Chondrocyte (in vitro differentiated cells): Measurements from ENCODE around the gene ALDH9A1. TPM values are rescaled to one million over a fixed set of nuclear protein-coding genes. Genes with fewer than 3 reads are reported as not detected.
"Not testable (repeated sequence)": the region's sequence is repeated elsewhere in the genome, so short reads cannot be mapped to it uniquely, and the experiment has no call there.

Experiments
- DNase-seq: peaks from one replicate; pipeline ENCODE4 v3.0.0; 2021; ENCODE audit warnings: mixed read lengths, low spot score
- H3K27ac Mint-ChIP-seq: one replicate; pipeline ENCODE4 v1.8.0; 2021; ENCODE audit warnings: mild to moderate bottlenecking, moderate library complexity, mixed read lengths; ENCODE audit not compliant: unreplicated experiment
- H3K27me3 Mint-ChIP-seq: 2 replicates; pipeline ENCODE4 v1.8.0; 2021; ENCODE audit warnings: low read depth, mixed read lengths
- H3K36me3 Mint-ChIP-seq: 2 replicates; pipeline ENCODE4 v1.8.0; 2021; ENCODE audit warnings: low read depth, mixed read lengths
- H3K4me1 Mint-ChIP-seq: 2 replicates; pipeline ENCODE4 v1.8.0; 2021; ENCODE audit warnings: low read depth, mild to moderate bottlenecking, mixed read lengths
- H3K4me3 Mint-ChIP-seq: one replicate; pipeline ENCODE4 v1.8.0; 2021; ENCODE audit warnings: mild to moderate bottlenecking, moderate library complexity, mixed read lengths; ENCODE audit not compliant: unreplicated experiment
- H3K9me3 Mint-ChIP-seq: 2 replicates; pipeline ENCODE4 v1.8.0; 2021; ENCODE audit warnings: low read depth, mixed read lengths
- CTCF ChIP-seq: fragments of 200-600 bp; sonication (generic); IDR thresholded peaks from 2 replicates; pipeline ENCODE4 v1.5.0; 2021; ENCODE audit warnings: antibody characterized with exemption, mild to moderate bottlenecking, moderate library complexity
- total RNA-seq: library from RNA; stranded (reverse); gene quantifications from 3 replicates; pipeline ENCODE4 v1.2.1, GENCODE V29; 2021

Gene ALDH9A1
- total RNA-seq, 1 donor from 2014 or later = 34.6 TPM

- Mint-ChIP-seq H3K4me3 (no peak overlapping the region), H3K4me1 (peaks cover 32% of the 10 kb centered on the region), H3K27ac (no peak overlapping the region), H3K9me3 (no peaks in the 10 kb centered on the region), H3K36me3 (peaks cover 4% of the 10 kb centered on the region), H3K27me3 (no peaks in the 10 kb centered on the region)
- no peak for DNase-seq
- no peak for TF ChIP-seq CTCF
Measured at GRCh38 chr1:165644064-165644735, 54.2 kb downstream of the ALDH9A1 start.

- DNase-seq = no peak
- Mint-ChIP-seq H3K27ac (no peak overlapping the region), H3K9me3 (no peaks in the 10 kb centered on the region), H3K4me3 (no peak overlapping the region), H3K36me3 (peaks cover 5% of the 10 kb centered on the region), H3K4me1 (peaks cover 35% of the 10 kb centered on the region), H3K27me3 (no peaks in the 10 kb centered on the region)
- no peak for TF ChIP-seq CTCF
Measured at GRCh38 chr1:165641231-165641987, 57.0 kb downstream of the ALDH9A1 start.

GRCh38 chr1:165639821-165640623 lies 58.3 kb downstream of the ALDH9A1 start:
- no peak for DNase-seq
- no peak for TF ChIP-seq CTCF
- Mint-ChIP-seq H3K9me3 (no peaks in the 10 kb centered on the region), H3K4me1 (peaks cover 32% of the 10 kb centered on the region), H3K4me3 (no peak overlapping the region), H3K36me3 (peaks cover 5% of the 10 kb centered on the region), H3K27ac (no peak overlapping the region), H3K27me3 (no peaks in the 10 kb centered on the region)

- H3K27ac Mint-ChIP-seq, H3K27me3 Mint-ChIP-seq, H3K36me3 Mint-ChIP-seq, H3K9me3 Mint-ChIP-seq, DNase-seq, H3K4me3 Mint-ChIP-seq: not testable (repeated sequence)
- H3K4me1 Mint-ChIP-seq = peaks cover 48% of the 10 kb centered on the region
Measured at GRCh38 chr1:165638211-165638610, 60.2 kb downstream of the ALDH9A1 start.

- H3K36me3 Mint-ChIP-seq = peaks cover 5% of the 10 kb centered on the region
- peak overlapping the region; percentile 65 for H3K27ac Mint-ChIP-seq
- peaks cover 56% of the 10 kb centered on the region for H3K4me1 Mint-ChIP-seq
- no peak for TF ChIP-seq CTCF
- H3K27me3 Mint-ChIP-seq = no peaks in the 10 kb centered on the region
- no peaks in the 10 kb centered on the region for H3K9me3 Mint-ChIP-seq
- DNase-seq = no peak
- no peak overlapping the region for H3K4me3 Mint-ChIP-seq
Measured at GRCh38 chr1:165637427-165637826, 60.9 kb downstream of the ALDH9A1 start.
